Measurements from ENCODE around the gene PHF14.

PHF14 gene

DNA sequence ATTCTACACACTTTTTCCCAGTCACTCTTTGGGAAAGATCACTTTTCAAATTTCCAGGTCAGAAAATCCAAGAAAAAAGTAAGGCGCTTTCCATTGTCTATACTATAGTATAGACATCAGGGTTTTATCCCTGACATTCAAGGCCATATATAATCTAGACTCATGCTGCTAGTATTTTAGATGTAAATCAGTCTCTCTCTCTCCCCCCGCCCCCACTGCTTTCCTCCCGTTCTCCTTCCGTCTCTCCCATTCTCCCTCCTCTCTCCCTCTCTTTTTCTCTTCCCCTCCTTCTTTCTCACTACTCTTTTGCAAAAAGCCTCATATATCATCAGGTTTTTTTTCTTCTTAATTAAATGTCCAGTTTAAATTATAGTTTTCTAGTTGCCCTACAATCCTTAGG lies 154.8 kb downstream of the PHF14 start:
- TF ChIP-seq GATA3 (IDR thresholded peaks at IDR 0.05; ENCODE audit: low read depth, low read length) = no peak
- TF ChIP-seq GATA2 (IDR thresholded peaks at IDR 0.05; ENCODE audit: low read depth, low read length) = no peak

DNA sequence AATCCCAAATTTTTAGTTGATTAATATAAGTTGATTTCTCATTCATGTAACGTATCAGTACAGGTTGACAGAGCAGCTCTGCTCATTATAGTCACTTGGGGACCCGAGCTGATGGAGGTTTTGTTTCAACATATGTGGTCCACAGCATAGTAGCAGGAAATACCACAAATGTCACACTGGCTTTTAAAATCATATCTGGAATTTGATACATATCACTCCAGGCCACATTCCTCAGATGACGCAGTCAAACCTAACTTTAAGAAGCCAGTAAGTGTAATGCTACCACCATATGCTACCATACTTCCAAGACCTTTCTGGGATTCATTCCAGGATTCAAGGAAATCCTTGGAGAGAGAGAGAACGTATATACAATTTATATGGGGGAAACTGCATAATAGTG lies 156.3 kb downstream of the PHF14 start:
- TF ChIP-seq GATA3 (IDR thresholded peaks at IDR 0.05; ENCODE audit: low read depth, low read length) (no peak), GATA2 (IDR thresholded peaks at IDR 0.05; ENCODE audit: low read depth, low read length) (no peak)

DNA sequence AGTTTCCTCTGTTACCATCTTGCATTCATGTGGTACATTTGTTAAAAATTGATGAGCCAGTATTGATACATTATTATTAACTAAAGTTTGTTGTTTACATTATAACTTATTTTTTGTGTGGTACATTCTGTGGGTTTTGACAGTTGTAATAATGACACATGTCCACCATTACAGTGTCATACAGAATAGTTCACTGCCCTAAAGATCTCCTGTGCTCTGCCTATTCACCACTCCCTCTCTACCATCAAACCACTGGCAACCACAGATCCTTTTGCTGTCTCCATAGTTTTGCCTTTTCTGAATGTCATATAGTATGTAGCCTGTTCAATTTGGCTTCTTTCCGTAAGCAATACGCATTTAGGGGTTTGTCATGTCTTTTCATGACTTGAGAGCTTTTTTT lies 156.9 kb downstream of the PHF14 start:
- TF ChIP-seq GATA3 (IDR thresholded peaks at IDR 0.05; ENCODE audit: low read depth, low read length) (no peak), GATA2 (IDR thresholded peaks at IDR 0.05; ENCODE audit: low read depth, low read length) (no peak)

DNA sequence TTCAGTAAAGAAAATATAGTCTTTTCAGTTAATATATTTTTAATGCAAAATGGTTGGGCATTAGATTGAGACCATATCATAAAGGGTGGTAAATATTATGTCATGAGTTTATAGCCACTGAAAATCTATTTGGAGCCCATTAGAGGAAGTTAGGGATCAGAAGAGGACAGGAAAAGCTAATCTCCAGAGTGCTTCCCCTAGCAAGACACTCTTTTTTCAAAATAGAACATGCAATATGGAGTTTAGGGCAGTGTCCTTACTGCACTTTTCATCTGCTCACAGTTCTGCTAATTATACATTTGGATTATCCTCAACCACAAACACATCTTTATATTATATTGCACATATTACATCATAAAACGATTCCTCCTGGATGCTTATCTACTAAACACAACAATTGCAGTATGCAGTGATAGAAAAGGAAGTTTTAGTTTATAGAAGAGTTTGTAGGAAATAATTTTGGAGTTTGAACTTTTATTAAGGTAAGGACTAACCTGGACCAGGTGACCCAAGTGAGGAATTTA lies 159.8 kb downstream of the PHF14 start:
- TF ChIP-seq GATA2 (IDR thresholded peaks at IDR 0.05; ENCODE audit: low read depth, low read length) = no peak
- TF ChIP-seq GATA3 (IDR thresholded peaks at IDR 0.05; ENCODE audit: low read depth, low read length) = no peak

DNA sequence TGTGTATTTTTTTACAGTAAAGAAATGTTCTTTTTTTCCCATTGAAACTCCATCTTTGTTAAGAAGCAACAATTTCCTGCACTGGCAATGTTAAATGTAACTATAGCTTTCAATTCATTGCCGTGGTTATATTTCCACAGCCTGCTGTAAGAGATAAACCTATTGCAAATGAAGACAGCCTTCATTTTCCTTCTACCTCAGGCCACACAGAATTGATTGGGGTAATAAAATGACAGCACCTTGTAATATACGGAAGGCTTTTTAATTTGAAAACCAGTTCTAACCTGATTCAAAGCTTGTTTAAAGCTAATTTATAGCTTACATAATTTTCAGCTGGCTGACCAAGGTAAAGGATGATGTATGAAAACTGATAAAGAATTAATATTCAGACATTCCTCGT lies 161.9 kb downstream of the PHF14 start:
- TF ChIP-seq GATA3 (IDR thresholded peaks at IDR 0.05; ENCODE audit: low read depth, low read length) (no peak), GATA2 (IDR thresholded peaks at IDR 0.05; ENCODE audit: low read depth, low read length) (no peak)

DNA sequence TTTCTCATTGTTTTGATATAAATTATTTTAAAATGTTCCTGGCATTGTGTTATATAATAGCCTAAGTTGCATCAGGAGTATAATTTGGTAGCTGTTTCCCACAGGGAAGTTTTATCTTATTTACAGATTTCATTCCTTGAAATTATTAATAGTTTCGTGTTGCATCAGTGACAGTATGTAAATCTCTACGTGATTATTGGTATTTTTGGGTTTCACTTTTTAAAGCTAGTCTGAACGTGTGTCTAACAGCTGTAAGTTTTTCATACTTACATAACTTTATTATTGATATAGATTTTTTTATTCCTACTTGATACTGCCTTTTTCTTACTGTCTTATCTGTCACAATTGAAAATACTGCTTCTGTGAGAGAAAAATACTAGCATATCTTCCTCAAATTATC lies 167.9 kb downstream of the PHF14 start:
- TF ChIP-seq GATA3 (IDR thresholded peaks at IDR 0.05; ENCODE audit: low read depth, low read length) (no peak), GATA2 (IDR thresholded peaks at IDR 0.05; ENCODE audit: low read depth, low read length) (no peak)

DNA sequence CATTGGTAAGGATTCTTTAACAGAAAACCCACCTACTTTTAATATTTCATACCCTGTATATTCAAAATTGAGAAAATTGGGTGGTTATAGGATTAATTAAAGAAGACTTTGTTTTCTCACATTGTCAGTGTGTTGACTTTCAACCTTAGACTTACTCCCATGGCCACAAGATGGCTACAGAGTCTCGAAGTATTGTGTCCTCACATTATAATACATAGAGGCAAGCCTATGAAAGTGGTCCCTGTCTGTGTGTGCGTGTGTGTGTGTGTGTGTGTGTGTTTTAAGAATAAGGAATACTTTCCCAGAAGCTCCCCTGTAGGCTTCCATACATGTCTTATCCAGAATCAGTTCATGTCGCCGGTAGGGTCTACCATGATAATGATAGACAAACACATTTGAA lies 180.0 kb downstream of the PHF14 start:
- no peak for TF ChIP-seq GATA2 (IDR thresholded peaks at IDR 0.05; ENCODE audit: low read depth, low read length)
- no peak for TF ChIP-seq GATA3 (IDR thresholded peaks at IDR 0.05; ENCODE audit: low read depth, low read length)

DNA sequence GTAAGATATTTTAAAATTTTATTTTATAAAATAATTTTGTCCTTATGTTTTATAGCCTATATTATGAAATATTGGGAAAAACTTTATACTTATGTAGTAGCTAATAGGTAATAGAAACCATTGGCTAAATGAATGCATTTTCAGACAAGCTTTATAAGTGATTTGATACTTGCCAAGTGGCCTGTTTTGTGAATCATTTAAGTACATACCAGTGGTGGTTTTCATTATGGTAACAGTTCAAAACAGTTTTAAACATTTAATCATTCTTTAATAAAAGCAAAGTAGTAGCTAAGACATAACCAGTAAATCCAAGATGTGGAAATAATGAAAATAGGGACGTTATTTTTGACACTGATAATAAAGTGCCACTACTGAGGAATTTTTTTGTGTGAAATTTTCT lies 182.2 kb downstream of the PHF14 start:
- TF ChIP-seq GATA2 (IDR thresholded peaks at IDR 0.05; ENCODE audit: low read depth, low read length) (no peak), GATA3 (IDR thresholded peaks at IDR 0.05; ENCODE audit: low read depth, low read length) (no peak)

DNA sequence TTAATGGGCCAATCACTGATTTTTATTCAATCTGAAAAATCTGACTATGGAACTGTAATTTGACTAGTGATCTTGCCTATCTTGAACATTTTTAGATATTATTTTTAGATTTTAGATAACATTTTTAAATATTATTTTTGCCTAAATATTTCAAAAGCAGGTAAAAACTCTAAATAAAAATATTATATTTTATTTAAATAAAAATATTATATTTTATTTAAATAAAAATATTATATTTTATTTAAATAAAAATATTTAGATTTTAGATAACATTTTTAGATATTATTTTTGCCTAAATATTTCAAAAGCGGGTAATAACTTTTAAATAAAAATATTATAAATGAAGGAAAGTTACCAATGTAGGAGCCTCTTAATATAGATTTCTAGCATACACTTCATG lies 187.8 kb downstream of the PHF14 start:
- TF ChIP-seq GATA3 (IDR thresholded peaks at IDR 0.05; ENCODE audit: low read depth, low read length) (no peak), GATA2 (IDR thresholded peaks at IDR 0.05; ENCODE audit: low read depth, low read length) (no peak)

DNA sequence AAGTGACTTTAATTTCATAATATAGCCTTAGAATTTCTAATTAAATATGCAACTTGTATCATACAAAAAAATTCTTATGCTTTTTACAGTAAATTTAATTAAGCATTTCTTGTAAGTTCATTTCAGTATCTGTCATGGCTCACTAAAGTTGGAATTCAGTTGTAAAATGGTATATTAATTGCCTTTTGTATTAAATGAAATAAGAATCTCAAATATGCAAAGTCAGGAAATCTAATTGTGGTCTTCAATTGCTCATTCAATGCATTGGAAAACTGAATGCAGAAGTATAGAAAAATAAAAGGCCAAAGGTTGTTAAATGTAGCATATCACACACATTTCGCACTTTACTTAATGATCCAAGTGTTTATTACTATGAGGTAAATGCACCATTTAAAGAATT lies 189.5 kb downstream of the PHF14 start:
- TF ChIP-seq GATA2 (IDR thresholded peaks at IDR 0.05; ENCODE audit: low read depth, low read length) (no peak), GATA3 (IDR thresholded peaks at IDR 0.05; ENCODE audit: low read depth, low read length) (no peak)

DNA sequence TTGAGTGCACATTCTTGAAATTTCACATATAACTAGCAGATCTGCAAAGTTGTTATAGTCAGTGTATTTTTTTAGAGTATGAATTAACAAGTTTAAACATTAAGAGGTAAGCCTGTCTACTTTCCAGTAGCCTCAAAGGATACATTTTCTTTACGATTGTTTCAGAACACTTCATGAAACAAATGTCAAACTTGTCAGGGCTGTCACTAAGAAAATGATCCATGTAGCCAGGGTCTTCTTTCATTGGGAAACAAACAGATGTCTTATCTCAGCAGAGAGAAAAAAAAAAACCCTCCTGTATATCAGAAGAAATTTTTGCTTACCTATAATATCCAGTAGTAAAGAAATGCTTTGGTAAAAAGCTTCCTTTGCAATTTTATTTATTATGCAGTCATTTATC lies 192.4 kb downstream of the PHF14 start:
- TF ChIP-seq GATA2 (IDR thresholded peaks at IDR 0.05; ENCODE audit: low read depth, low read length) (no peak), GATA3 (IDR thresholded peaks at IDR 0.05; ENCODE audit: low read depth, low read length) (no peak)

DNA sequence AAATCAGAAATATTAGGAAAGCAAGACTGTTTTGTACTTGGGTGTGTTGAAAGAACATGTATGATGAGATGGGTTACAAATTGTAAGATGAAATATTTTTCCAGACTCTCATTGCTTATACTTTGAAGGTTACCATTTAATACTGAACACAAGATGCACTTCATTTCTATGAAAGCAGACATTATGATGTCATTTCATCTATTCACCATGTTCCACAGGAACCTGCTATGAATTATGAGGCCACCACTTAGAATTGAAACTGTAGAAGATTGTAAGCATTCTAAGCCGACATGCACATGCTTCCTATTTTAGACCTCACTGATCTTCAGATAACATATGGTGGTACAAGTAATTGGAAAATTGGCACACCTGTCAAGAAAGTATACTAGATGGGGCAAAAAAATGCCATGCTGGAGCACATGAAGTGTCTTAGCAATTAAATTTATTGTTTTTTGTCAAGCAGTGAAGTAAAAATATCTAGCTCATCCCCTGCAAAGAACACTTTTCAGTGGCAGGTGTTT lies 195.0 kb downstream of the PHF14 start:
- TF ChIP-seq GATA3 (IDR thresholded peaks at IDR 0.05; ENCODE audit: low read depth, low read length) = peak; percentile 36; the same call in 1 of the 2 replicates
- TF ChIP-seq GATA2 (IDR thresholded peaks at IDR 0.05; ENCODE audit: low read depth, low read length) = no peak; the same call in 1 of the 2 replicates

DNA sequence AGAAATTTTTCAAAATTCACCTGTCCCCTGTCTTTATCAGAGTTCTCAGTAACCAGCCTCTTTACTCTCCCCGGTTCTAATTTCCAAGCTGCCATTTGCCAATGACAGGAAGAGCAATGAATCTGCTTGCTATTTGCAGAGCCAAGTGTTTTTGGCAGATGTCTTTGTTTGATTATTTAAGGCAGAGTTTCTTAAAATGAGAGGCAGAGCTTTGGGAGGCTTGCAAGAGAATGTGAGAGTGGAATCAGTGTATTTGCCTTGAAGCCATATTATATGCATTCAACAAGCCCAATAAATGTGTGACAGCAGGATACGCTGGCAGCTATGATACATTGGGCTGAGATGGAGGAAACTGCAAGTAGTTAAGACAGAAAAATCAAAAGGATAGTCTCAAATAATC lies 196.5 kb downstream of the PHF14 start:
- TF ChIP-seq GATA2 (IDR thresholded peaks at IDR 0.05; ENCODE audit: low read depth, low read length) = no peak
- TF ChIP-seq GATA3 (IDR thresholded peaks at IDR 0.05; ENCODE audit: low read depth, low read length) = no peak

DNA sequence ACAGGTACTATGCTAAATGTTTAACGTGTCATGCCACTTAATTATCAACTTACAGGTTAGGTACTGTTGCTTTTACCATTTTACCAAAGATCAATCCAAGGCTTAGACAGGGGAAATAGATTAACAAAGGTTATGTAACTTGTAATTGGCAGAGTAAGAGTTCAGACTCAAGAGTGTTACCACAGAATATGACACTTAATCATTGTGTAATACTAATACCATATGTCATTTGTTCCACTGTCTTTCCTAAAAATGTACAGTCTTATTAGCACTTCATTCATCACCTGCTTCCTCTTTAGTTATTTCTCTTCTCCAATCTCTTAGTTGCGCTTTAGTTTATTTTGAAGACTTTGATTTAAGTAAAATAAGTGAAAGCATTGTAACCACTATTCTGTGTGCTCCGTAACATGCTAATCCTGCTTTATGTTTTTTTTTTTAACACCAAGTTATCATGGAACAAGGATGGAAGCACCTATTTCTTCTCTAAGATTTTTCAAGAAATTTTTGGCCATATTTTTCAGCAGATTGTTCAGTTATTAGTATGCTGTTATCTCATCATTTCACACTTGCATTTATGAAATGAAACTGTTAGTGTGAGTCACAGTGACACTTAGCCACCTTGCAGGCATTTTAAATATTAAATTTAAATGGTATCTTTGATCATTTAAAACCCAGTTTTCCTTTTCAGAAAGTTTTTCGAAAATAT lies 197.3 kb downstream of the PHF14 start:
- TF ChIP-seq GATA3 (IDR thresholded peaks at IDR 0.05; ENCODE audit: low read depth, low read length) = no peak
- no peak for TF ChIP-seq GATA2 (IDR thresholded peaks at IDR 0.05; ENCODE audit: low read depth, low read length)

DNA sequence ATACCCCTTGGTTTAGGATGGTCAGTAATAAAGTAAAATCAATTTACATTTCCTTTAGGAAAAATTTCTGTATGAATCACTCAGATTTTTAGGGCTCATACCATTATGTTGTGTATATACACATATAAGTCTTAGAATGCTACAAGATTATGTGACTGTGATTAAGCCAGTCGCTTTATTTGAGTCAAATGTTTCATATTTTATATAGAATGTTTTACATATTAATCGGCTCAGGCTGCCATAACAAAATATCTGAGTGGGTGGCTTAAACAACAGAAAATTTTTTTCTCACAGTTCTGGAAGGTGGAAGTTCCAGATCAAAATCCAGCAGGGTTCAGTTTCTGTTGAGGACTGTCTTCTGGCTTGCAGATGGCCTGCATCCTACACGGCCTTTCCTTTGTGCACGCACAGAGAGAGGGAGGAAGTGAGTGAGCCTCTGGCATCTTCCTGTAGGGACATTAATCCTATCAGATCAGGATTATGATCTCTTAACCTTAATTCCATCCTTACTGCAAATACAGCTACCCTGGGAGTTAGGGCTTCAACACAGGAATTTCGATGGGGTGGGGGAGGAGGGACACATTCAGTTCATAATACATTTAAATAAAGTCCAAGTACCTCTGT lies 198.0 kb downstream of the PHF14 start:
- peak; percentile 80 for TF ChIP-seq GATA3 (IDR thresholded peaks at IDR 0.05; ENCODE audit: low read depth, low read length)
- TF ChIP-seq GATA2 (IDR thresholded peaks at IDR 0.05; ENCODE audit: low read depth, low read length) = peak; percentile 92
